HG03558 (cell line): Measurements from ENCODE around the gene HNRNPR.
A peak's percentile ranks its signal among the peaks of the same experiment; 100 is the strongest.
"Not testable (repeated sequence)": the region's sequence is repeated elsewhere in the genome, so short reads cannot be mapped to it uniquely, and the experiment has no call there.

Experiments
- ATAC-seq: cut with Tn5 transposase; IDR thresholded peaks from one replicate; pipeline ENCODE4 v1.9.1; 2021; ENCODE audit warnings: moderate number of reproducible peaks; ENCODE audit not compliant: unreplicated experiment; ENCODE audit errors: extremely low read depth

HNRNPR gene

GRCh38 chr1:23344111-23344986 is at the start of gene HNRNPR:
Gene HNRNPR, minus strand, starts transcription at chr1:23344284. Its CDS starts 3,276 bp downstream, at chr1:23341008.
- peak; percentile 89 for ATAC-seq

GRCh38 chr1:23393706-23394105 is 49.6 kb upstream of the HNRNPR start:
- no peak for ATAC-seq

DNA sequence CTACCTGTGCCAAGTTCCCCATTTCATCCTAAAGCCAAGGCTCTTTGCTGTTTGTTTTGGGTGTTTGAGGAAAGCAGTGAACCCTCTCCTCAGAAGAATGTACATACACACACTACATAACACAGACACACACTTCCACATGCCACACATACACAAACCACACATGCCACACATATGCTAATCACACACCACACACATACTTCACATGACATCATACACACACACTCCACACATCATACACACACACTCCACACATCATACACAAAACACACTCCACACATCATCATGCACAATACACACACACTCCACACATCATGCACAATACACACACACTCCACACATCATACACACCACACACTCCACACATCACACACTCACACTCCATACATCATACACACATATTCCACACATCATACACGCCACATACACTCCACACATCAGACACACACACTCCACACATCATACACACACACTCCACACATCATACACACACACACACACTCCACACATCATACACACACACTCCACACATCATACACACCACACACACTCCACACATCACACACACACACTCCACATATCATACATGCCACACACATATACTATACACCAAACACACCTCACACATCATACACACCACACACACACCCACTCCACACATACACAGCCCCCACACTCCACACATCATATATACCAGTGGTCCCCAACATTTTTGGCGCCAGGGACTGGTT is 48.2 kb upstream of the HNRNPR start:
- ATAC-seq, result no peak

DNA sequence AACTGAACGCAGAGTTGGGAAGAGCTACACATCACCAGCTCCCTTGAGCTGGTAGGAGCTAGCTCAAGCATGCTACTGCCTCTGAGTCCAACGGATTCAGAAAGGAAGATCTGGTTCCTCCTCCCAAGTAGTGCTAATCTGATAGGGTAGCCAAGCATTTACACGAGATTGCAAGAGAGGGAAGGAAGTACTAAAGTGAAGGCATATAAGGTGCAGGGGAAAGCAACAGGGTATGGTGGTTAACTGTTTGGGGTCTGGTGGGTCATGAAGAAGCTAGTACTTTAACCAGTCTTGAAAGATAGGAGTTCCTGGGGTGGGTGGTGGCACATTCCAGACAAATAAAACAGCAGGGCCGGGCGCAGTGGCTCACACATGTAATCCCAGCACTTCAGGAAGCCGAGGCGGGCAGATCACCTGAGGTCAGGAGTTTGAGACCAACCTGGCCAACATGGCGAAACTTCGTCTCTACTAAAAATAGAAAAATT is 45.8 kb upstream of the HNRNPR start:
- ATAC-seq, result no peak

GRCh38 chr1:23387494-23387893 is 43.4 kb upstream of the HNRNPR start:
- ATAC-seq, result no peak

DNA sequence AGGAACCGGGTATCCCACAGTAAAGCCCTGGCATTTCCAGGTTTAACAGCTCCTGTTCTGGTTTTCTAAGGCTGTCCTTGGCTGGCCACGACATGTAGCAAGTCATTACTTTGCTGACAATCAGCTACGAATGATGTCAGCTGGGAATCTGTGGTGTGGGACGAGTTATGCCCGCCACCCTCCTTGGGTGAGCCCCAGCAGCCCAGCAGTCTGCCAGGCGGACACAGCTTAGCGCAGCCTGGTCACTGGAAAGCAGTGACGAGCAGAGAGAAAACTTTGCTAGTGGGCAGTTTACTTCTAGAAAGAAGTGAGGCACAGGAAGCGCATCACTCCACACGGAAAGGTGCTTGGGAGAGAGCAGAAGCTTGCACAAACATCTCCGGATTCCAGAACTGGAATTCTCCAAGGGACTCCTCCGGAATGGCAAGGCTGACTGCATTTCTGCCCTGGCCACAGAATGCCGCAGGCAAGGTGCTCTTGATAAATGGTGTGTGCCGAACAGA is 41.1 kb upstream of the HNRNPR start:
- no peak for ATAC-seq

GRCh38 chr1:23384312-23385058 is 40.4 kb upstream of the HNRNPR start:
- ATAC-seq, result no peak

DNA sequence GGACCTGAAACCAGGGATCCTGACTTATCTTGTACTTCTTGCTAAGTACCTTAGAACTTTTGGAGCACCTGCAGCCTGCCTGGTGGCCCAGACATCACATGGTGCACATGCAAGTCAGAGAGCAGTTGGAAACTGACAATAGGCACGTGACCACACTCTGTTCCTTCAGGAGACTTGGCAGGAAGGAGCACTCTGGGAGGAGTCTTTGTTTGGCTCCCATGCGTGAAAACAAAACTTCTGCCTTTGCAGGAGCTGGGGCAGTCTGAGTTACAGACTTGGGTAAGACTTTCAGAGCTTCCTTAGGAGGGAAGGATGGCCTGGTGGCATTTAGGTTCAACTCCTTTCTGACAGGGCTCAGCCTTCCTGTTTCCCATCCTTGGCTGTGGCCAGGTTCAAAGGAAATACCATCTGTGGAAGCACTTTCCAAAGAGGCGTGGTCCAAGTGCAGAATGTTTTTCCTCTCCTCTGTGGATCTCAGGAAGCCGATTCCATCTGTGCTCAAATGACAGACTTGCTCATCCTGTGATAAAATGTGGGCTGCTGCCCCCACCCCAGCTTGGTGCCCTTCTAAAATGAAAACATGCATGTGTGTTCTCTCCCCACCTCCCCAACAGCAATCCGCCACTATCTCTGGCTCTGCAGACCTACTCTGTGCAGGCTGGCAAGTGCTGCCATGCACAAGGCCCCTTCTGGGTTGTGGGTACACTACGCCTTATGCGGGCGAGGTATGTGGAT is 39.7 kb upstream of the HNRNPR start:
- no peak for ATAC-seq

- ATAC-seq, result no peak
Observed at GRCh38 chr1:23381233-23381885, 37.3 kb upstream of the HNRNPR start.

- ATAC-seq, result no peak
Observed at GRCh38 chr1:23380719-23381118, 36.6 kb upstream of the HNRNPR start.

GRCh38 chr1:23380236-23380635 is 36.2 kb upstream of the HNRNPR start:
- not testable (repeated sequence) for ATAC-seq

GRCh38 chr1:23376890-23377811 is 33.1 kb upstream of the HNRNPR start:
- no peak for ATAC-seq

DNA sequence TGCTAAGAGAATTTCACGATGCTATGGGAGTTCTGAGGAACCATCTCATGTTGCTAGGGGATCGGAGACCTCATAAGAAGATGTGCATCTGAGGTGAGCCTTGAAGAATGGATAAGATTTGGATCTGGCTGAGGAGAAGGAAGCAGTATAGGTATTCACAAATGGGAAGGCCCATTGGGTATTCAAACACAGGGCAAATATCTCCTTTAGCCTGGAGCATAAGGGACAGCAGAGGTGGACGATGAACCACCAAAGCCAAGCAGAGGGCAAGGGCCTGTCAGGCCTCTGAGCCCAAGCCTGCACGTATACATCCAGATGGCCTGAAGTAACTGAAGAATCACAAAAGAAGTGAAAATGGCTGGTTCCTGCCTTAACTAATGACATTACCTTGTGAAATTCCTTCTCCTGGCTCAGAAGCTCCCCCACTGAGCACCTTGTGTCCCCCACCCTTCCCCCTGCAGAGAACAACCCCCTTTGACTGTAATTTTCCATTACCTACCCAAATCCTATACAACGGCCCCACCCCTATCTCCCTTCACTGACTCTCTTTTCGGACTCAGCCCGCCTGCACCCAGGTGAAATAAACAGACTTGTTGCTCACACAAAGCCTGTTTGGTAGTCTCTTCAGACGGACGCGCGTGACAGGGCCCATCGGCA is 30.1 kb upstream of the HNRNPR start:
- not testable (repeated sequence) for ATAC-seq

- ATAC-seq, result no peak
Observed at GRCh38 chr1:23371987-23372880, 28.1 kb upstream of the HNRNPR start.

GRCh38 chr1:23370709-23371584 is 26.9 kb upstream of the HNRNPR start:
- ATAC-seq, result no peak

- no peak for ATAC-seq
Observed at GRCh38 chr1:23370330-23370708, 26.2 kb upstream of the HNRNPR start.
